HEK293T (cell line): Measurements from ENCODE around the gene COL12A1.

Experiments used
- ARNT ChIP-seq: fragments of 450-650 bp; IDR thresholded peaks from 2 replicates; pipeline ENCODE4 v1.6.1; 2017; ENCODE audit warnings: mild to moderate bottlenecking
- CTBP1 ChIP-seq: fragments of 450-650 bp; IDR thresholded peaks from 2 replicates; pipeline ENCODE4 v1.6.1; 2016; ENCODE audit warnings: borderline replicate concordance
- FOXA1 ChIP-seq: fragments of 450-650 bp; IDR thresholded peaks from 2 replicates; pipeline ENCODE4 v1.6.1; 2016; ENCODE audit warnings: mild to moderate bottlenecking
- FOXK2 ChIP-seq: fragments of 450-650 bp; IDR thresholded peaks from 2 replicates; pipeline ENCODE4 v1.6.1; 2016; ENCODE audit warnings: mild to moderate bottlenecking
- FOXM1 ChIP-seq: fragments of 450-650 bp; IDR thresholded peaks from 2 replicates; pipeline ENCODE4 v1.6.1; 2017; ENCODE audit warnings: mild to moderate bottlenecking, borderline replicate concordance
- HDGF ChIP-seq: fragments of 450-650 bp; IDR thresholded peaks from 2 replicates; pipeline ENCODE4 v1.6.1; 2017; ENCODE audit warnings: antibody characterized with exemption, borderline replicate concordance
- L3MBTL2 ChIP-seq: fragments of 450-650 bp; conservative IDR thresholded peaks from 2 replicates; pipeline ENCODE4 v1.6.1; 2016; ENCODE audit warnings: mild to moderate bottlenecking
- PKNOX1 ChIP-seq: fragments of 450-650 bp; IDR thresholded peaks from 2 replicates; pipeline ENCODE4 v1.6.1; 2016
- SP1 ChIP-seq: fragments of 450-650 bp; IDR thresholded peaks from 2 replicates; pipeline ENCODE4 v1.6.1; 2017
- SUZ12 ChIP-seq: fragments of 450-650 bp; IDR thresholded peaks from 2 replicates; pipeline ENCODE4 v1.6.1; 2016; ENCODE audit warnings: mild to moderate bottlenecking
- TARDBP ChIP-seq: fragments of 450-650 bp; IDR thresholded peaks from 2 replicates; pipeline ENCODE4 v1.6.1; 2016
- ZNF384 ChIP-seq: fragments of 450-650 bp; IDR thresholded peaks from 2 replicates; pipeline ENCODE4 v1.6.1; 2016

GRCh38 chr6:75126518-75126917 lies 79.3 kb downstream of the COL12A1 start:
- TF ChIP-seq CTBP1 = no peak
- TF ChIP-seq SP1 = no peak
- no peak for TF ChIP-seq TARDBP
- TF ChIP-seq FOXK2 = no peak
- TF ChIP-seq SUZ12 = no peak
- TF ChIP-seq FOXA1 = no peak
- TF ChIP-seq ARNT = no peak
- TF ChIP-seq PKNOX1 = no peak
- TF ChIP-seq FOXM1 = no peak
- no peak for TF ChIP-seq HDGF
- TF ChIP-seq ZNF384 = no peak
- TF ChIP-seq L3MBTL2 = no peak
